ENCODE measurements around the gene CHRNG.

GRCh38 chr2:232592772-232593395 is 53.4 kb downstream of the CHRNG start:
- TF ChIP-seq EZH2 (IDR thresholded peaks at IDR 0.05; ENCODE audit: low read length, missing control alignments) (no peak), CTCF (conservative IDR thresholded peaks at IDR 0.05 in 1 of 2, IDR thresholded peaks at IDR 0.05 in 1 of 2; ENCODE audit: low read depth in 1 of 2, low read length in 2 of 2) (no peak)
